Measurements from ENCODE around the gene WFS1. TPM values are rescaled to one million over a fixed set of nuclear protein-coding genes. Genes with fewer than 3 reads are reported as not detected.
A peak's percentile ranks its signal among the peaks of the same experiment; 100 is the strongest.

WFS1 gene
- total RNA-seq, 1 experiment from 2014 or later = 10.9 TPM

DNA sequence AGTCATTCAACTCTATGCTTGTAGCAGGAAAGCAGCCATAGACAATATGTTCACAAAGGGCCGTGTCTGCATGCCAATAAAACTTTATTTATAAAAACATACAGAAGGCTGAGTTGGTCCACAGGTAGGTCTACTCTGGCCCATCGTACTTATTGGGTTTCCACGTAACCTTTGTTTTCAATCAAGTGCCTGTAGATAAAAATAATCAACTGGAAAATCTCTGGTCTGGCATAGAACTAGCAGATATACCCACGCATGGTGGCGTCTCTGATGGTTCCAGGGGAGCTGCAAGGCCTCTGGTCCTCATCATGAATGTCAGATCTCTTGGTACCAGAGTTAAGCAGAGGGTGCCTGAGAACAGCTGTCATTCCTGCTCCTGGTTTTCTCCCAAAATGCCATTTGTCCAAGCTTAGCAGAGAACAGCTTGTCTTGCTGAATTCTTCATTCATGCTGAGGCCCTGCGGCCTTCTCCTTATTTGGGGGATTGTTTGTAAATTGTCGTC lies 37.9 kb upstream of the WFS1 start:
- in situ Hi-C loops (cut with HindIII; ENCODE audit: low pct_unique_long_range_greater_than_20kb, low sequenced_read_pairs) = no loop called here
- DNase-seq (ENCODE audit: low read depth, low spot score) = no peak

- in situ Hi-C loops (cut with HindIII; ENCODE audit: low pct_unique_long_range_greater_than_20kb, low sequenced_read_pairs) = no loop called here
- no peak for DNase-seq (ENCODE audit: low read depth, low spot score)
These were observed 36.5 kb upstream of the WFS1 start for GRCh38 chr4:6232836-6233785.

DNA sequence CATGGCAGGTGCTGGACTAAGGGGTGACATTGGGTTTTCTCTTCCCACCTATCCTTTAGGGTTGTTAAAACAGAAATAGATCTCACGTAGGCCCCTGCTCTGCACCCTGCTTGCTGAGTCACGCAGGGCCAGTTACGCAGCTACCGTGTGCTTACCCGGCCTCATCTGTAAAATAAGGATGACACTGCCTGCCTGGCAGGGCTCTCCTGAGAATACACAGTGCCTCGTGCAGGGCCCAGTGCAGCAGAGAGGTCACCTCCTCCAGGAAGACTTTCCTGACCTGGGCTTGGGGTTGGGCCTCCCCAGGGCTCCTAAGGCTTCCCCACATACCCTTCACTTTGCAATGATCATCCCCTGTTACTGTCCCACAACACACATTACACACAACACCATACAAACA lies 35.7 kb upstream of the WFS1 start:
- in situ Hi-C loops (cut with HindIII; ENCODE audit: low pct_unique_long_range_greater_than_20kb, low sequenced_read_pairs) = no loop called here
- no peak for DNase-seq (ENCODE audit: low read depth, low spot score)

- no peak for DNase-seq (ENCODE audit: low read depth, low spot score)
- in situ Hi-C loops (cut with HindIII; ENCODE audit: low pct_unique_long_range_greater_than_20kb, low sequenced_read_pairs) = no loop called here
These were observed 34.6 kb upstream of the WFS1 start for GRCh38 chr4:6235012-6235411.

- in situ Hi-C loops (cut with HindIII; ENCODE audit: low pct_unique_long_range_greater_than_20kb, low sequenced_read_pairs) = no loop called here
- DNase-seq (ENCODE audit: low read depth, low spot score) = no peak
These were observed 33.6 kb upstream of the WFS1 start for GRCh38 chr4:6235901-6236640.

- in situ Hi-C loops (cut with HindIII; ENCODE audit: low pct_unique_long_range_greater_than_20kb, low sequenced_read_pairs) = no loop called here
- DNase-seq (ENCODE audit: low read depth, low spot score) = no peak
These were observed 32.7 kb upstream of the WFS1 start for GRCh38 chr4:6236816-6237390.

- in situ Hi-C loops (cut with HindIII; ENCODE audit: low pct_unique_long_range_greater_than_20kb, low sequenced_read_pairs) = no loop called here
- DNase-seq (ENCODE audit: low read depth, low spot score) = no peak
These were observed 30.2 kb upstream of the WFS1 start for GRCh38 chr4:6239486-6239885.

DNA sequence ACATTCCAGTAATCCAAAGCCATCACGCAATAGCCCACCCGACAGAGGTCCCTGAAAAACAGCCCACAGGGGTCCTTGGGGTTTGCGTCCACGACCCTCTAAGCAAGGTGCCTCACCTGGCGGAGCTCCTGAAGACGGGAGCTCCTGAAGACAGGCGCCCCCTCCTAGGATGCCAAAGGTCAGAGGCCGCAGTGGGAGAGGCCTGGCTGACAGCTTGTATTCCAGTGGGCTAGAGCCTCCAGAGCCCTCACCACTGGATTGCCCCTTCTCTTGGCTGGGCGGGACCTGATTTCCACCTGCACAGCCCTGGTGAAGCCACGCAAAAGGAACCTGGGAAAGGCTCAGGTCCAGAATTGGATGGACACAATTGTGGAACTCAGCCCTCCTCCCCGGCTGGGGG lies 29.7 kb upstream of the WFS1 start:
- DNase-seq (ENCODE audit: low read depth, low spot score) = no peak
- in situ Hi-C loops (cut with HindIII; ENCODE audit: low pct_unique_long_range_greater_than_20kb, low sequenced_read_pairs) = no loop called here

GRCh38 chr4:6241062-6241845 lies 28.4 kb upstream of the WFS1 start:
- in situ Hi-C loops (cut with HindIII; ENCODE audit: low pct_unique_long_range_greater_than_20kb, low sequenced_read_pairs) = no loop called here
- no peak for DNase-seq (ENCODE audit: low read depth, low spot score)

- in situ Hi-C loops (cut with HindIII; ENCODE audit: low pct_unique_long_range_greater_than_20kb, low sequenced_read_pairs) = no loop called here
- DNase-seq (ENCODE audit: low read depth, low spot score) = no peak
These were observed 27.2 kb upstream of the WFS1 start for GRCh38 chr4:6242271-6243029.

DNA sequence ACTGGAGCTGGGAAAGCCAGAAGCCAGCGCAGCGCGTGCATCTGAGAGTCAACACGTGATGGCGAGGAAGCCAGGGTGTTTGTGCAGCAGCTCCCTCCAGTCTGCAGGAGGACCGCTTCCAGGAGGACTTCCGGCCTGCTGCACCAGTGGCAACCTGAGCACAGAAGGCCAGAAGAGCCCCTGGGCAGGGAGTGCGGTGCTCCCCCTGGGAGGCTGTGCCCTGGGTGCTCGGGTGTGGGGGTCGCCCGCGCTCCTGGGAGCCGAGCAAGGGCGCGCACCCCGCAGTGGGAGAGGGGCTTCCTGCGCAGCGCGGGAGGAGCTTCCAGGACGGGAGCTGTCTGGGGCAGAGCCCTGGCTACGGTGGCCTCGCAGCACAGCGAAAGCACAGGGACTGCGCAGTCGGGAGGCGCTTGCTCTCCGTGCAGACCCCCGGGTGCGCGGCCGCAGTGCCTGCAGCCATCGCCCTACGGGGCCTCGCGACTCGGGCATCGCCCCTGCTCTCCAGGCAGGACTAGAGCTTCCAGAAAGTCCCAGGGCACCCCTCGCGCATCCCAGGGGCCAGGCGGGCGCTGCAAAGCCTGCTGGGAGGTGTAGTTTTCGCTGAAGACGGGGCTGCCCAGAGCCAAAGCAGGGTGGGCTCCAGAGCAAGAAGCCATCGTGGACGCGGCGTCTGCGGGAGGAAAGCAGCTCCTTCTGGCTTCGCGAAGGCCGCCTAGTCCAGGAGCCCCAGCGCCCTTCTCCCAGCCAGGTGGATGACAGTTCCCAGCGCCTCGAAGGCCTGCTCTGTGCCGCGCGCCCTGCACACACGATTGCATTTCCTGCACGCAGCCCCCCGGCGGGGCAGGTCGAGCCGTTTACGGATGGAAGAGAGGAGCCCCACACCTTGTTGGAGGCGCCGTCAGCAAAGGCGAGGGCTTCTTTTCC lies 24.1 kb upstream of the WFS1 start:
- no peak for DNase-seq (ENCODE audit: low read depth, low spot score)
- in situ Hi-C loops (cut with HindIII; ENCODE audit: low pct_unique_long_range_greater_than_20kb, low sequenced_read_pairs) = no loop called here

DNA sequence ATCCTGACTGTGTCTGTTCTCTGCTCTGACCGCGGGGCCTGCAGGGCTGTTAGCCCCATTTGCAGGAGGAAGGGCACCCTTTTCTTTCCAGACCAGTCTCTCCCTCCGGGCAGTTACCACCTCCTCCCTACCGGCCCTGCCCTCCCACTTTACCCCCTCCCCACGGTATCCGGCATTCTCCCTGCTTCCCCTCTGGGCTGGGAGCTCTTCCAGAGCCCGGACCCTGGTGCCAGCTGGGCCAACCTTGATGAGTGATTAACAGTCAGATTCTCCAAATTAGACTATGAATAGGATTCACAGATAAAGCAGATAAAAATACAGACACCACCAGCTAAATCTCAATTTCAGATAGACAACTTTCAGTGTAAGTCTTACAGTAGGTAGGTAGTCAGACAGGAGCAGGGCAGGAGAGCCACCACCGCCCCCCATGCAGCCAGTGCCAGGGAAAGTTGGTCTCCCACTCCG lies 23.4 kb upstream of the WFS1 start:
- no peak for DNase-seq (ENCODE audit: low read depth, low spot score)
- in situ Hi-C loops (cut with HindIII; ENCODE audit: low pct_unique_long_range_greater_than_20kb, low sequenced_read_pairs) = no loop called here

- DNase-seq (ENCODE audit: low read depth, low spot score) = no peak
- in situ Hi-C loops (cut with HindIII; ENCODE audit: low pct_unique_long_range_greater_than_20kb, low sequenced_read_pairs) = no loop called here
These were observed 21.3 kb upstream of the WFS1 start for GRCh38 chr4:6248394-6248793.

GRCh38 chr4:6250235-6250983 lies 19.2 kb upstream of the WFS1 start:
- in situ Hi-C loops (cut with HindIII; ENCODE audit: low pct_unique_long_range_greater_than_20kb, low sequenced_read_pairs) = loop anchor here (25.0 kb wide), 1 partner anchor 137 kb away; no protein-coding TSS in a partner anchor

DNA sequence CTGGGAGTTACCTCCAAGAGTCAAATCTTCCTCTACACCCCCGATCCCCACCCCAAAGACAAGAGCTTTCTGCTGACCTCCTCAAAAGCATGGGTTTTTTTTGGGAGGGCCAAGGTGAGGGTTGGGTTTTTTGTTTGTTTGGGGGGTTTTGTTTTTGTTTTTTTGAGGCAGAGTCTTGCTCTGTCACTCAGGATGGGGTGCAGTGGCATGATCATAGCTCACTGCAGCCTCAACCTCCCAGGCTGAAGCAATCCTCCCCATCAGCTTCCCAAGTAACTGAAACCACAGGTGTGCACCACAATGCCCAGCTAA lies 18.7 kb upstream of the WFS1 start:
- DNase-seq (ENCODE audit: low read depth, low spot score) = no peak
- in situ Hi-C loops (cut with HindIII; ENCODE audit: low pct_unique_long_range_greater_than_20kb, low sequenced_read_pairs) = loop anchor here (25.0 kb wide), 1 partner anchor 136 kb away; no protein-coding TSS in a partner anchor

More at GRCh38 chr4:6250235-6250983, 19.2 kb upstream of the WFS1 start:
- peak; percentile 80 for DNase-seq (ENCODE audit: low read depth, low spot score)
